K562 (cell line): ENCODE data around the gene CNR2.

ENCODE experiments used
- CBX2 ChIP-seq: fragments of 200-600 bp; sonication (generic); IDR thresholded peaks from one replicate; pipeline ENCODE4 v1.6.1; 2012; ENCODE audit warnings: mild to moderate bottlenecking, low read length, inconsistent platforms; ENCODE audit not compliant: insufficient read depth, poor library complexity, severe bottlenecking
- CHD2 ChIP-seq: IDR thresholded peaks from 2 replicates; pipeline ENCODE4 v1.6.1; 2011; ENCODE audit warnings: low read depth, low read length
- CTCF ChIP-seq, 3 experiments: IDR thresholded peaks in 2 of 3; conservative IDR thresholded peaks in 1 of 3; 2 replicates each; pipeline ENCODE4 v1.5.1; 2011 to 2012; ENCODE audit warnings: low read length in 3 of 3, mild to moderate bottlenecking in 3 of 3, control low read depth in 2 of 3, improper control_type of control experiment in 1 of 3, inconsistent platforms in 1 of 3, low read depth in 1 of 3, mixed read lengths in 1 of 3, moderate library complexity in 1 of 3; ENCODE audit not compliant: insufficient read depth in 2 of 3
- FIP1L1 ChIP-seq: fragments of 200-400 bp; formaldehyde crosslinking; IDR thresholded peaks from 2 replicates; pipeline ENCODE4 v1.6.1; 2018; ENCODE audit warnings: mild to moderate bottlenecking, low read depth, low read length; ENCODE audit not compliant: poor library complexity, severe bottlenecking
- FOXJ2 ChIP-seq: fragments of 200-800 bp; sonication (Bioruptor generic); IDR thresholded peaks from 2 replicates; pipeline ENCODE4 v1.6.1; 2016; ENCODE audit warnings: missing genetic modification characterization, missing compliant biosample characterization
- ILK ChIP-seq: fragments of 450-650 bp; IDR thresholded peaks from 2 replicates; pipeline ENCODE4 v1.6.1; 2016; ENCODE audit warnings: missing genetic modification characterization, low read depth, mild to moderate bottlenecking, missing compliant biosample characterization, moderate library complexity, borderline replicate concordance
- MAX ChIP-seq: sonication (generic); formaldehyde crosslinking; IDR thresholded peaks from 2 replicates; pipeline ENCODE4 v1.9.0; 2022; ENCODE audit warnings: mild to moderate bottlenecking, missing genetic modification reagents
- MTF1 ChIP-seq: fragments of 250-450 bp; sonication (Bioruptor Pico); IDR thresholded peaks from 2 replicates; pipeline ENCODE4 v1.9.0; 2021; ENCODE audit warnings: moderate library complexity, mild to moderate bottlenecking, inconsistent platforms, borderline replicate concordance
- SMAD4 ChIP-seq: fragments of 250-450 bp; sonication (Bioruptor Pico); conservative IDR thresholded peaks from 2 replicates; pipeline ENCODE4 v1.8.0; 2021; ENCODE audit warnings: inconsistent platforms, mild to moderate bottlenecking, moderate library complexity
- SMARCC2 ChIP-seq: fragments of 450-650 bp; IDR thresholded peaks from 2 replicates; pipeline ENCODE4 v1.6.1; 2017; ENCODE audit warnings: antibody characterized with exemption, moderate library complexity, mild to moderate bottlenecking, low read depth
- TSC22D4 ChIP-seq: fragments of 450-650 bp; IDR thresholded peaks from 2 replicates; pipeline ENCODE4 v1.6.1; 2016; ENCODE audit warnings: missing genetic modification characterization, missing biosample characterization, control low read depth
- XRCC4 ChIP-seq: IDR thresholded peaks from one replicate; pipeline ENCODE4 v1.6.1; 2011; ENCODE audit not compliant: insufficient read depth, insufficient read length; ENCODE audit errors: extremely low read depth
- ZNF140 ChIP-seq: fragments of 250-450 bp; sonication (Bioruptor Pico); IDR thresholded peaks from 2 replicates; pipeline ENCODE4 v1.8.0; 2021; ENCODE audit warnings: moderate library complexity, mild to moderate bottlenecking, inconsistent platforms
- ZNF175 ChIP-seq: fragments of 200-800 bp; sonication (Bioruptor generic); IDR thresholded peaks from 2 replicates; pipeline ENCODE4 v1.6.1; 2016; ENCODE audit warnings: low read depth, mild to moderate bottlenecking, missing genetic modification characterization, missing compliant biosample characterization

GRCh38 chr1:23902321-23903278, 10.6 kb downstream of the CNR2 start:
- TF ChIP-seq CTCF (IDR thresholded peaks at IDR 0.05 in 2 of 3, conservative IDR thresholded peaks at IDR 0.05 in 1 of 3; ENCODE audit: insufficient read depth in 2 of 3, low read depth in 1 of 3, low read length in 3 of 3) = no peak
- TF ChIP-seq TSC22D4 (tag) = no peak
- TF ChIP-seq SMARCC2 = no peak
- TF ChIP-seq CBX2 = no peak
- no peak for TF ChIP-seq XRCC4
- TF ChIP-seq ZNF175 (CRISPR knock-in tag) = no peak
- TF ChIP-seq FIP1L1 = no peak
- TF ChIP-seq MTF1 (CRISPR knock-in tag) = no peak
- TF ChIP-seq ZNF140 (CRISPR knock-in tag) = no peak
- TF ChIP-seq SMAD4 = no peak
- TF ChIP-seq CHD2 = no peak
- TF ChIP-seq MAX (CRISPR knock-in tag) = no peak
- TF ChIP-seq ILK (tag) = no peak
- TF ChIP-seq FOXJ2 (tag) = no peak
